GM19463 (cell line): ENCODE results near the gene STX1B.
"Not testable (repeated sequence)": the region's sequence is repeated elsewhere in the genome, so short reads cannot be mapped to it uniquely, and the experiment has no call there.

Experiments used
- ATAC-seq: cut with Tn5 transposase; IDR thresholded peaks from one replicate; pipeline ENCODE4 v1.9.1; 2021; ENCODE audit warnings: mild to moderate bottlenecking, moderate library complexity; ENCODE audit not compliant: unreplicated experiment

The STX1B gene

GRCh38 chr16:31016018-31016417 lies 5.6 kb upstream of the STX1B start:
- no peak for ATAC-seq

DNA sequence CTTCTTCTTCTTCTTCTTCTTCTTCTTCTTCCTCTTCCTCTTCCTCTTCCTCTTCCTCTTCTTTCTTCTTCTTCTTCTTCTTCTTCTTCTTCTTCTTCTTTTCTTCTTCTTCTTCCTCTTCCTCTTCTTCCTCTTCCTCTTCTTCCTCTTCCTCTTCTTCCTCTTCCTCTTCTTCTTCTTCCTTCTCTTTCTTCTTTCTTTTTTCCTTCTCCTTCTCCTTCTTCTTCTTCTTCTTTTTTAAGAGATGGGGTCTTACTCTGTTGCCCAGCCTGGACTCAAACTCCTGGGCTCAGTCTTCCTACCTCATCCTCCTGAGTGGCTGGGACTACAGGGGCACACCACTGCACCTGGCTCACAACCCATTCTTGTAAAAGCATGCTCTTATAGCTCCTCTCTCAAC lies 2.9 kb upstream of the STX1B start:
- not testable (repeated sequence) for ATAC-seq

GRCh38 chr16:31011815-31012214 lies 1.4 kb upstream of the STX1B start:
- ATAC-seq: not testable (repeated sequence)

DNA sequence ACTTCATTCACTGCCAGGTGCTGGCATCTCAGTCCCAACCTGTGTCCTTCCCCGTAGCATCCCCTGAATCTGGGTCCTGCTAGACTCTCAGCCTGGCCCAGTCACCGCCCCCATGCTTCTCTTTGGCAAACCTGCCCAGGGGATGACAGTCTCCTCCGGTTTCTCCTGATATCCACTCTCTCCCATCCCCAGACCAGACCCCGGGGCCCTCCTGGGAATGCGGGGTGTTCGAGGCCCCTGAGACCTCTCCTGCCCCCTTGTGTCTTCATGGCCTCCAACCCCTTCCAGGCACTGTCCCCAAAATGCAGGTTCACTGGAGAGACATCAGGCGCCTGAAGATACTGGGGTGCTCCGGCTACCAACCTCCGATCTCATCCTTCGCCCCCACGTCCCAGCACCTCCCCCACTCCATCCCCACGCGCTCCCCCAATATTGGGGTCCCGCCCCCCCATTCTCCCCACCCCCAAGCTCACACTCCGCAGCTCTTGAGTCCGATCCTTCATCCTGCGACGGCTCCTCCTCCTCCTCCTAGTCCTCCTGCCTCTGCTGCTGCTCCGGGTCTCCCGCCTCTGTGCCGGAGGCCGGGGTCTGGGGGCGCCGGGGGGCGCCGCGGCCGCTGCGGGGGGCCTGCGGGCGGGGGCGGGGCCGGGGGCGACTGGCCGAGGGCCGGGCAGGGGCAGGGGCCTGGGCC lies 399 bp downstream of the STX1B start:
- no peak for ATAC-seq

- no peak for ATAC-seq
These were observed 1.3 kb downstream of the STX1B start for GRCh38 chr16:31009120-31009519.

- ATAC-seq: no peak
These were observed 1.9 kb downstream of the STX1B start for GRCh38 chr16:31008551-31008950.

DNA sequence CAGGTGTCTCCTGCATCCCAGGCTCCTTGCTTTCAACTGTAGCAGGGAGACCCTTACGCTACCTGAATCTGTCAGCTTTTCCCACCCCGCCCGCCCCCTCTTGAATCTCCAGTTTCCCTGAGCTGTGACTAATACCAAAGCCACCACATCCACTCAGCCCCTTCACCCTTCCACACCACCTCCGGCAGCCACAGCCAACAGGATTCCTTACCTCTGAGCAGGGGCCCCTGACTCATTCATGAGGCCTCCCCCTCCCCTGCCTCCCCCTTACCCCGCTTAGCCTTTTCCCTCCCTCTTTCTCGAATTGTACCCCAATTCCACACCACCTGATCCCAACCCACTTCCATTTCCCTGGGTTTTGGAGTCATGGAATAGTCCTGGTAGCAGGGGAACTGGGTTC lies 2.3 kb downstream of the STX1B start:
- ATAC-seq: no peak

GRCh38 chr16:31007684-31008083 lies 2.8 kb downstream of the STX1B start:
- ATAC-seq: no peak

- no peak for ATAC-seq
These were observed 3.8 kb downstream of the STX1B start for GRCh38 chr16:31006589-31006988.

DNA sequence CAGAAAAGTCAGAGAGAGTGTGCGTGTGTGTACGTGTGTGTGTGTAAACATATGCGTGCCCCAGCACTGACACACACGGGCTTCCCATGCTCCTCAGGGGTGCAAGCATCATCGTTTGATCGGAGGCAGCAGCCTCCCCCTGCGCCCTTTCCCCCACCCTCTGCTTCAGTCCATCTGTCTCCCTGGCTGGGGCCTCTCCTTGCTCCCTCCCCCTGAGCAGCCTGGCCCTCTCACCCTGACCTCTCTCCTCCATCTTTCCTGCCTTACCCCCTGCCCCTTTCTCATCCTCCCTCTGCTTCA lies 4.4 kb downstream of the STX1B start:
- ATAC-seq: no peak

DNA sequence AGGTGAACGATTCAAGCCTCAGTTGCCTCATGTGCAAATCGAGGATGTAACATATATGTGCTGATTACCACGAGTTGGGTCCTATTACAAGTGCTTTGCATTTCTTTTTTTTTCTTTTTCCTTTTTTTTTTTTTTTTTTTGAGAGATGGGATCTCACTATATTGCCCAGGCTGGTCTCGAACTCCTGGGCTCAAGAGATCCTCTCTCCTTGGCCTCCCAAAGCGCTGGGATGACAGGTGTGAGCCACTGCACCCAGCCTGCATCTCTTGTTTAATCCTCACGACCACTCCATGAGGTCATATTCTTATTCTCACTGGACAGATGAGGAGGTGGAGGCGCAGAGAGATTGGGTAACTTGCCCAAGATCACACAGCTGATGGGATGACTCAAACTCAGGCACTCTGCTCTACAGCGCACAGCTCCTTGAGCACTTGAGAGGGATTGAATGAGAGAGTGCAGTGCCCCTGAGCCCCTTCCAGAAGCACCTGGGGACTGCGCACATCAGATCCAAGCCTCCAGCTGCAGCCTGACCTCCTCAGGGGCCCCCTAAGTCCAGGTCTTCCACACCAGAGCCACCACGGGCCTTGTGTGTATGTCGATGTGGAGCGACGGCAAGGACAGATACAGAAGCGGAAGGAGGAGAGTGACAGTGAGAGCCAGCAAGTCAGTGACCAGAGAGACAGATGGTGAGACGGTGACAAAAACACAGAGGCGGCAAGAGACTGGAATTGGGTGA lies 4.9 kb downstream of the STX1B start:
- no peak for ATAC-seq

GRCh38 chr16:31004658-31005057 lies 5.8 kb downstream of the STX1B start:
- no peak for ATAC-seq

DNA sequence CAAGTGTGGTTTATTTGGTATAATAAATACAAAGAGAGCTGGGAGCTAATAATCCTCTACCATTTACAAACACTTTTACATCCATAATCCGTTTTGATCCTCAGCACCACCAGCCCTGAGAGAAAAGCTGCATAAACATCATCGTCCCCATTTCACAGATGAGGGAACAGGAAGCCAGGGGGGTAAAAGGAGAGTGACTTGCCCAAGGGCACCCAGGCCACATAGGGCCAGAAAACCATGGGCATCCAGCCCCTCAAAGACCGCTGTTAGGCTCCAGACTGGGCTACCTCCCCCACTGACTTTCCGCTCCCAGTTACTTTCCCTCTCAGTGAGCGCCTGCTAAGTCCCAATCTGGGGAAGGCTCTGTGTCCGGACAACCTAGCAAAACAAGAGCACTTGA lies 6.7 kb downstream of the STX1B start:
- no peak for ATAC-seq

GRCh38 chr16:31002862-31003341 lies 7.5 kb downstream of the STX1B start:
- ATAC-seq: no peak

DNA sequence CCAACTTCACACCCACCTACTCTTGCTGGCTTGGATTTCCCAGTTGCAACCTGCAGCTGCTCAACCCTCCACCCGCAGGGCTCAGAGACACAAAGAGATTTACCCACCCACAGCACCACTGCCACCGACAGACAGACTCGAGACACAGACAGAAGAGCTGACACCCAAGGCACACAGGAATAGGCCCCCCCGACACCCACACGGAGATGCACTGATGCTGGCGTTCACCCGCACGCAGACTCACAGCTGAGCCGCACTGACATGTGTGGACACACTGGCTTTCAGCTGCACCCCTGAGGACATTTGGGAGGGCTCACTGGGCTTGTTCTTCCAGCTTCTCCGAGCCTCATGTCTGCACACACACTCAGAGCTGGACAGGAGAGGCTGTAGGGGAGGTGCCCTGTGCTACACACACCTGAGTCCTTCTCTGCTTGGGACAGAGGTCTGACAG lies 8.2 kb downstream of the STX1B start:
- no peak for ATAC-seq

GRCh38 chr16:31001507-31002249 lies 8.8 kb downstream of the STX1B start:
- no peak for ATAC-seq

GRCh38 chr16:31000671-31001382 lies 9.6 kb downstream of the STX1B start:
- ATAC-seq: no peak

GRCh38 chr16:30998852-30999761 lies 11.3 kb downstream of the STX1B start:
- ATAC-seq: no peak

DNA sequence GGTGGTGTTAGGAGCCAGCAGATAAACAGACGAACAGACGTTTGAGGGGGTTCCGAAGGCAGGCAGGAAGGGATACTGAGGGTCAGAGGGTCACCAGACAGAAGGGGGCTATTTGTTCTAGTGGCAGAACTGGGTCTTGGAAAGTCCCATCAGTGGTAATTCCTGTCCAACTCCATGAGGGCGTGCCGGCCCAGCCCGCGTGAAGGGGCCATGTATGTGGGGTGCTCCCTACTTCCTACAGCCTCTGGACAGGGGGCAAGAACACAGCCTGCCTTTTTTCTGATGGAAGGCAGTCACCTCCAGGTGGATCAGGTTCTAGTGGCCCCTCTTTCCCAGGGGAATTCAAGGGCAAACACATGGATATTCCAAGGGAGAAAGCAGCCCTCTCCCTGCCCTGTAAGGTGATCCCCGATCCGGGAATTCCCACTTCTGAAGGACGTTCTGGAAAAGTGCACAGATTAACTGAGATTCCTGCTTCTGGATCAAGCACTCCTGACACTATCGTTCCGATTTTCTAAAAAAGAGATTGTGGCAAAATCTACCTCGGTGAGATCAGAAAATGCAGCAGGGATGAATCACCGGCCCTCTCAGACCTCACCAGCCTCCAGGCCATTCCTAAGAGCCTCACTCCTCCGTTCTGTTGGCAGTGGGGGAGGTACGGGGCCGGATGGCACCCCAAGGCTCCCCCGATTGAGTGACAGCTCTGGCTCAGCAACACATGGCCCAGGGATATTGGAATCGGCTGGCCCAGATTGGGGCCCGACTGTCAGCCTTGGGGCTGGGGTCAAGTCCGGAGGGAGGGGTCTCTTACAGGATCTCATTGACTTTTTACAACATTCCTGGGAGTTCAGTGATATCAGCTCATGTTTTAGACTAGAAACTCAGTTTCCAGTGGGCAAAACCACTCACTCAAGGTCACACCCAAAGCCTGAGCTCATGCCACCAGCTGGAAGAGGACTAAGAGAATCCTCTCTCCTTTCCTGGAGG lies 12.4 kb downstream of the STX1B start:
- no peak for ATAC-seq
